ENCODE data around the gene SOCS7. TPM values are rescaled to one million over a fixed set of nuclear protein-coding genes. Genes with fewer than 3 reads are reported as not detected.
A peak's percentile ranks its signal among the peaks of the same experiment; 100 is the strongest.

The SOCS7 gene
- total RNA-seq, 1 donor from 2014 or later = 23.7 TPM

- Histone ChIP-seq H3K27ac (peak overlapping the region; percentile 72), H3K4me1 (peaks cover 43% of the 10 kb centered on the region), H3K4me3 (peak overlapping the region; percentile 85), H3K36me3 (no peaks in the 10 kb centered on the region), H3K9me3 (no peaks in the 10 kb centered on the region), H3K27me3 (no peaks in the 10 kb centered on the region)
- intact Hi-C loops (cut with DNase I) = loop anchor here (10.0 kb wide), 1 partner anchor 46 kb away; no protein-coding TSS in a partner anchor
- DNase-seq (peak; percentile 76), ATAC-seq (peak; percentile 54)
- no peak for TF ChIP-seq CTCF (IDR thresholded peaks at IDR 0.05)
Observed at GRCh38 chr17:38428643-38429371, 77.2 kb downstream of the SOCS7 start.

DNA sequence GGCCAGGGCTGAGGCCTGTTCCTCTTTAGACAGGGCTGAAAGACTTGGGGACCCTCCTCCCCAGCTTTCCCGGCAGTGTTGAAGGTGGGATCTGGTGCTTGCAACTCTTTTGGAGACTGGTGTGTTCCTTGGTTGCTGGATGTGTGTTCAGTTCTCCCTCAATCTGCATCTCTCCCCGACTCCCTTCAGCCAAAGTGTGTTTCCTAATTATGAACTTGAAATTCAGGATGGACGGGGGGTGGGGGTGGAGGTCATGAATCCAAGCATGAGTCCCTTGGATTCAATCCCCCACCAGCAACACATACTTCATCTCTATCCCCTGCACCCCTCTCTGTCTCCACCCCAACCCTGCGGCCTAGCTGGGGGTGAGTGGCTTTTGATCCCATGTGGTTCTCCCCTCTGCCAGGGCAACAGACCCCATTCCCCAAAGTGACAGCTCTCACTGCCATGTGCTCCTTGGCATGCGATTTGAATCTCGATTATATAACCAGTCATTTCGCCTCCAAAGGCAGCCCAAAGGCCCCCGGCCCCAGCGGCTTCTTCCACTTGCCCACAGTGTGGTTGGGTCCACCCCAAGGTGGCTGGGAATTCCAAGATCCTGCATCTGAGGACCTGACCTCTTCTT, 77.9 kb downstream of the SOCS7 start:
- Histone ChIP-seq H3K27ac (peak overlapping the region; percentile 72), H3K4me1 (peaks cover 43% of the 10 kb centered on the region), H3K36me3 (no peaks in the 10 kb centered on the region), H3K4me3 (peak overlapping the region; percentile 85), H3K27me3 (no peaks in the 10 kb centered on the region), H3K9me3 (no peaks in the 10 kb centered on the region)
- no peak for DNase-seq
- no peak for ATAC-seq
- intact Hi-C loops (cut with DNase I) = loop anchor here (10.0 kb wide), 1 partner anchor 45 kb away; no protein-coding TSS in a partner anchor
- no peak for TF ChIP-seq CTCF (IDR thresholded peaks at IDR 0.05)

DNA sequence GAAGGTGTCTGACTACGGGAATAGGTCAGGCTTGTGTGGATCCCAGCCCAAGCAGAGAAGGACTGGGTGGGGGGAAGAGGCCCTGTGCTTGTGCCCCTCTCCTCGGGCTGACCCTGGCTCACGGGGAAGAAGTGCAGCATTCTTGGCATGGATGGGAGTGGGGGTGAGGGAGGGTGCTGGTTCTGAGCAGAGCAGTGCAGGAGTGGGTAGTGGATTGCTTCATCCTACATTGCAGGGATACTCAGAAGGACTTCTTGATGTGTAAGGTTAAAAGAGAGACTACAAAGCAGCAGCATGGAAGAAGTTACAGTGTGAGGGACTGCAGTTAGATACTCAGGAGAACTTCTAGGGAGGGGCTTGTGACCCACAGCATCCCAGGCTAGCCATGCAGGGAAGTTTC, 78.7 kb downstream of the SOCS7 start:
- intact Hi-C loops (cut with DNase I) = no loop called here
- Histone ChIP-seq H3K4me1 (peaks cover 43% of the 10 kb centered on the region), H3K27ac (peak overlapping the region; percentile 72), H3K36me3 (no peaks in the 10 kb centered on the region), H3K27me3 (no peaks in the 10 kb centered on the region), H3K4me3 (no peak overlapping the region), H3K9me3 (no peaks in the 10 kb centered on the region)
- no peak for TF ChIP-seq CTCF (IDR thresholded peaks at IDR 0.05)
- peak; percentile 46 for ATAC-seq
- DNase-seq = no peak

DNA sequence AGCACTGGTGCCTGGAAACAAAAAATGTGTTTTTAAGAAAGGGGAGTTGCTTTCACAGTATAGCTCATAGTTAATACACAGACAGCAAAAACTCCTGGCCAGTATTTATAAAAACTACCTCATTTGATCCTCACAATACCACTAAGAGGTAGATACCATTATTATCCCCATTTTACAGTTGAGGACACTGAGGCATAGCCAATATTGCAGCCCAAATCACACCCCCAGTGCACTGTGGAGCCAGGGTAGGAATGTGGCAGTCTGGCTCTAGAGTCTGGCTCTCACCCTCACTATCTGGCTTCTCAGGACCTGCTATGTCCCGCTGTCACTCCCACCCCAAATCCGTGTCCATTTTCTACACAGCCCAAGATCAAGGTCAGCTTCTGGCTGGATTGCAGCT, 79.2 kb downstream of the SOCS7 start:
- no peak overlapping the region for H3K27ac ChIP-seq
- DNase-seq = no peak
- no peak for TF ChIP-seq CTCF (IDR thresholded peaks at IDR 0.05)

GRCh38 chr17:38431346-38432145, 79.9 kb downstream of the SOCS7 start:
- intact Hi-C loops (cut with DNase I) = no loop called here
- TF ChIP-seq CTCF (IDR thresholded peaks at IDR 0.05) = no peak
- H3K9me3 ChIP-seq = no peaks in the 10 kb centered on the region
- no peak overlapping the region for H3K27ac ChIP-seq
- ATAC-seq = no peak
- H3K4me1 ChIP-seq = peaks cover 36% of the 10 kb centered on the region
- no peaks in the 10 kb centered on the region for H3K27me3 ChIP-seq
- no peak overlapping the region for H3K4me3 ChIP-seq
- no peaks in the 10 kb centered on the region for H3K36me3 ChIP-seq
- DNase-seq = no peak

More for the DNA sequence above, 79.2 kb downstream of the SOCS7 start:
- Histone ChIP-seq H3K36me3 (no peaks in the 10 kb centered on the region), H3K9me3 (no peaks in the 10 kb centered on the region), H3K27me3 (no peaks in the 10 kb centered on the region), H3K4me1 (peaks cover 43% of the 10 kb centered on the region), H3K4me3 (no peak overlapping the region)
- ATAC-seq = no peak
- intact Hi-C loops (cut with DNase I) = no loop called here

Measured in upper lobe of right lung (tissue), 1 donor.